ENCODE results near the gene SENP7. TPM values are rescaled to one million over a fixed set of nuclear protein-coding genes. Genes with fewer than 3 reads are reported as not detected.
"Not testable (repeated sequence)": the region's sequence is repeated elsewhere in the genome, so short reads cannot be mapped to it uniquely, and the experiment has no call there.

SENP7 gene
- polyA plus RNA-seq, 2 donors: 4.2 to 6.4 TPM

GRCh38 chr3:101464235-101464634 lies 48.8 kb downstream of the SENP7 start:
- Histone ChIP-seq H3K4me3 (ENCODE audit: low read depth in 1 of 2, low read length in 2 of 2) (no peak overlapping the region), H3K27ac (ENCODE audit: low read depth in 2 of 2, low read length in 1 of 2) (no peak overlapping the region), H3K27me3 (ENCODE audit: control insufficient read depth in 1 of 2, insufficient read depth in 2 of 2, low read length in 2 of 2) (no peaks in the 10 kb centered on the region), H3K9me3 (ENCODE audit: control insufficient read depth in 2 of 2, insufficient read depth in 1 of 2, low read depth in 1 of 2, low read length in 1 of 2) (no peaks in the 10 kb centered on the region), H3K4me1 (ENCODE audit: control insufficient read depth in 2 of 2, insufficient read depth in 2 of 2, low read length in 1 of 2) (peaks cover 0 to 4% of the 10 kb centered on the region in 2 donors), H3K36me3 (ENCODE audit: control insufficient read depth in 2 of 2, insufficient read depth in 2 of 2, low read length in 1 of 2) (no peaks in the 10 kb centered on the region)
- WGBS, 2 donors: 91 to 93% methylated on average over 2 of the region's 2 CpGs

- H3K36me3 ChIP-seq (ENCODE audit: control insufficient read depth in 2 of 2, insufficient read depth in 2 of 2, low read length in 1 of 2): peaks cover 0 to 2% of the 10 kb centered on the region in 2 donors
- H3K4me1 ChIP-seq (ENCODE audit: control insufficient read depth in 2 of 2, insufficient read depth in 2 of 2, low read length in 1 of 2): no peaks in the 10 kb centered on the region
- no peak overlapping the region for H3K27ac ChIP-seq (ENCODE audit: low read depth in 2 of 2, low read length in 1 of 2)
- H3K4me3 ChIP-seq (ENCODE audit: low read depth in 1 of 2, low read length in 2 of 2): no peak overlapping the region
- H3K9me3 ChIP-seq (ENCODE audit: control insufficient read depth in 2 of 2, insufficient read depth in 1 of 2, low read depth in 1 of 2, low read length in 1 of 2): no peaks in the 10 kb centered on the region
- WGBS, 2 donors: 86 to 87% methylated on average over 4 of the region's 4 CpGs
- no peaks in the 10 kb centered on the region for H3K27me3 ChIP-seq (ENCODE audit: control insufficient read depth in 1 of 2, insufficient read depth in 2 of 2, low read length in 2 of 2)
These were observed 51.6 kb downstream of the SENP7 start for GRCh38 chr3:101461451-101461850.

GRCh38 chr3:101458387-101458786 lies 54.6 kb downstream of the SENP7 start:
- no peaks in the 10 kb centered on the region for H3K4me1 ChIP-seq (ENCODE audit: control insufficient read depth in 2 of 2, insufficient read depth in 2 of 2, low read length in 1 of 2)
- H3K9me3 ChIP-seq (ENCODE audit: control insufficient read depth in 2 of 2, insufficient read depth in 1 of 2, low read depth in 1 of 2, low read length in 1 of 2): no peaks in the 10 kb centered on the region
- H3K4me3 ChIP-seq (ENCODE audit: low read depth in 1 of 2, low read length in 2 of 2): no peak overlapping the region
- 96 to 98% methylated on average over 2 of the region's 2 CpGs for WGBS, 2 donors
- no peak overlapping the region for H3K27ac ChIP-seq (ENCODE audit: low read depth in 2 of 2, low read length in 1 of 2)
- H3K36me3 ChIP-seq (ENCODE audit: control insufficient read depth in 2 of 2, insufficient read depth in 2 of 2, low read length in 1 of 2): peaks cover 0 to 5% of the 10 kb centered on the region in 2 donors
- H3K27me3 ChIP-seq (ENCODE audit: control insufficient read depth in 1 of 2, insufficient read depth in 2 of 2, low read length in 2 of 2): no peaks in the 10 kb centered on the region

- Histone ChIP-seq H3K9me3 (ENCODE audit: control insufficient read depth in 2 of 2, insufficient read depth in 1 of 2, low read depth in 1 of 2, low read length in 1 of 2) (no peaks in the 10 kb centered on the region), H3K27me3 (ENCODE audit: control insufficient read depth in 1 of 2, insufficient read depth in 2 of 2, low read length in 2 of 2) (no peaks in the 10 kb centered on the region), H3K4me1 (ENCODE audit: control insufficient read depth in 2 of 2, insufficient read depth in 2 of 2, low read length in 1 of 2) (no peaks in the 10 kb centered on the region), H3K4me3 (ENCODE audit: low read depth in 1 of 2, low read length in 2 of 2) (no peak overlapping the region), H3K27ac (ENCODE audit: low read depth in 2 of 2, low read length in 1 of 2) (no peak overlapping the region), H3K36me3 (ENCODE audit: control insufficient read depth in 2 of 2, insufficient read depth in 2 of 2, low read length in 1 of 2) (peaks cover 0 to 5% of the 10 kb centered on the region in 2 donors)
These were observed 58.4 kb downstream of the SENP7 start for GRCh38 chr3:101454629-101455028.

- no peak overlapping the region for H3K4me3 ChIP-seq (ENCODE audit: low read depth in 1 of 2, low read length in 2 of 2)
- 92 to 94% methylated on average over 3 of the region's 3 CpGs for WGBS, 2 donors
- no peaks in the 10 kb centered on the region for H3K9me3 ChIP-seq (ENCODE audit: control insufficient read depth in 2 of 2, insufficient read depth in 1 of 2, low read depth in 1 of 2, low read length in 1 of 2)
- peaks cover 0 to 5% of the 10 kb centered on the region in 2 donors for H3K36me3 ChIP-seq (ENCODE audit: control insufficient read depth in 2 of 2, insufficient read depth in 2 of 2, low read length in 1 of 2)
- no peaks in the 10 kb centered on the region for H3K27me3 ChIP-seq (ENCODE audit: control insufficient read depth in 1 of 2, insufficient read depth in 2 of 2, low read length in 2 of 2)
- no peak overlapping the region for H3K27ac ChIP-seq (ENCODE audit: low read depth in 2 of 2, low read length in 1 of 2)
- no peaks in the 10 kb centered on the region for H3K4me1 ChIP-seq (ENCODE audit: control insufficient read depth in 2 of 2, insufficient read depth in 2 of 2, low read length in 1 of 2)
These were observed 59.1 kb downstream of the SENP7 start for GRCh38 chr3:101453961-101454360.

GRCh38 chr3:101438641-101439040 lies 74.4 kb downstream of the SENP7 start:
- H3K27ac ChIP-seq (ENCODE audit: low read depth in 2 of 2, low read length in 1 of 2); H3K36me3 ChIP-seq (ENCODE audit: control insufficient read depth in 2 of 2, insufficient read depth in 2 of 2, low read length in 1 of 2); H3K4me1 ChIP-seq (ENCODE audit: control insufficient read depth in 2 of 2, insufficient read depth in 2 of 2, low read length in 1 of 2); H3K27me3 ChIP-seq (ENCODE audit: control insufficient read depth in 1 of 2, insufficient read depth in 2 of 2, low read length in 2 of 2); H3K4me3 ChIP-seq (ENCODE audit: low read depth in 1 of 2, low read length in 2 of 2); H3K9me3 ChIP-seq (ENCODE audit: control insufficient read depth in 2 of 2, insufficient read depth in 1 of 2, low read depth in 1 of 2, low read length in 1 of 2): not testable (repeated sequence)
- WGBS, 2 donors: 99% methylated on average over 16 to 23 of the region's 23 CpGs

GRCh38 chr3:101433652-101434051 lies 79.4 kb downstream of the SENP7 start:
- Histone ChIP-seq H3K9me3 (ENCODE audit: control insufficient read depth in 2 of 2, insufficient read depth in 1 of 2, low read depth in 1 of 2, low read length in 1 of 2) (no peaks in the 10 kb centered on the region), H3K27ac (ENCODE audit: low read depth in 2 of 2, low read length in 1 of 2) (no peak overlapping the region), H3K27me3 (ENCODE audit: control insufficient read depth in 1 of 2, insufficient read depth in 2 of 2, low read length in 2 of 2) (no peaks in the 10 kb centered on the region), H3K4me1 (ENCODE audit: control insufficient read depth in 2 of 2, insufficient read depth in 2 of 2, low read length in 1 of 2) (no peaks in the 10 kb centered on the region), H3K4me3 (ENCODE audit: low read depth in 1 of 2, low read length in 2 of 2) (no peak overlapping the region), H3K36me3 (ENCODE audit: control insufficient read depth in 2 of 2, insufficient read depth in 2 of 2, low read length in 1 of 2) (no peaks in the 10 kb centered on the region)
- 91 to 99% methylated on average over 1 of the region's 1 CpG for WGBS, 2 donors

GRCh38 chr3:101423984-101424888 lies 88.8 kb downstream of the SENP7 start:
- Histone ChIP-seq H3K27ac (ENCODE audit: low read depth in 2 of 2, low read length in 1 of 2) (no peak overlapping the region), H3K4me1 (ENCODE audit: control insufficient read depth in 2 of 2, insufficient read depth in 2 of 2, low read length in 1 of 2) (peaks cover 0 to 2% of the 10 kb centered on the region in 2 donors), H3K9me3 (ENCODE audit: control insufficient read depth in 2 of 2, insufficient read depth in 1 of 2, low read depth in 1 of 2, low read length in 1 of 2) (no peaks in the 10 kb centered on the region), H3K27me3 (ENCODE audit: control insufficient read depth in 1 of 2, insufficient read depth in 2 of 2, low read length in 2 of 2) (no peaks in the 10 kb centered on the region), H3K4me3 (ENCODE audit: low read depth in 1 of 2, low read length in 2 of 2) (no peak overlapping the region), H3K36me3 (ENCODE audit: control insufficient read depth in 2 of 2, insufficient read depth in 2 of 2, low read length in 1 of 2) (no peaks in the 10 kb centered on the region)
- 94 to 95% methylated on average over 11 of the region's 11 CpGs for WGBS, 2 donors

- no peaks in the 10 kb centered on the region for H3K36me3 ChIP-seq (ENCODE audit: control insufficient read depth in 2 of 2, insufficient read depth in 2 of 2, low read length in 1 of 2)
- 82 to 83% methylated on average over 1 of the region's 1 CpG for WGBS, 2 donors
- peaks cover 2% of the 10 kb centered on the region in 2 donors for H3K4me1 ChIP-seq (ENCODE audit: control insufficient read depth in 2 of 2, insufficient read depth in 2 of 2, low read length in 1 of 2)
- H3K27ac ChIP-seq (ENCODE audit: low read depth in 2 of 2, low read length in 1 of 2): no peak overlapping the region
- H3K4me3 ChIP-seq (ENCODE audit: low read depth in 1 of 2, low read length in 2 of 2): no peak overlapping the region
- H3K9me3 ChIP-seq (ENCODE audit: control insufficient read depth in 2 of 2, insufficient read depth in 1 of 2, low read depth in 1 of 2, low read length in 1 of 2): no peaks in the 10 kb centered on the region
- H3K27me3 ChIP-seq (ENCODE audit: control insufficient read depth in 1 of 2, insufficient read depth in 2 of 2, low read length in 2 of 2): no peaks in the 10 kb centered on the region
These were observed 94.2 kb downstream of the SENP7 start for GRCh38 chr3:101418851-101419250.

GRCh38 chr3:101414121-101414520 lies 98.9 kb downstream of the SENP7 start:
- H3K4me1 ChIP-seq (ENCODE audit: control insufficient read depth in 2 of 2, insufficient read depth in 2 of 2, low read length in 1 of 2): peaks cover 0 to 2% of the 10 kb centered on the region in 2 donors
- H3K27ac ChIP-seq (ENCODE audit: low read depth in 2 of 2, low read length in 1 of 2): no peak overlapping the region
- no peaks in the 10 kb centered on the region for H3K9me3 ChIP-seq (ENCODE audit: control insufficient read depth in 2 of 2, insufficient read depth in 1 of 2, low read depth in 1 of 2, low read length in 1 of 2)
- WGBS, 2 donors: 80 to 84% methylated on average over 6 of the region's 6 CpGs
- no peak overlapping the region for H3K4me3 ChIP-seq (ENCODE audit: low read depth in 1 of 2, low read length in 2 of 2)
- no peaks in the 10 kb centered on the region for H3K36me3 ChIP-seq (ENCODE audit: control insufficient read depth in 2 of 2, insufficient read depth in 2 of 2, low read length in 1 of 2)
- H3K27me3 ChIP-seq (ENCODE audit: control insufficient read depth in 1 of 2, insufficient read depth in 2 of 2, low read length in 2 of 2): no peaks in the 10 kb centered on the region

All from esophagus (tissue), 2 donors.